Endothelial cell of umbilical vein (primary cell): ENCODE results near the gene ESF1. TPM values are rescaled to one million over a fixed set of nuclear protein-coding genes. Genes with fewer than 3 reads are reported as not detected.

Source experiments
- BruUV-seq: library from RNA; stranded (reverse); fragments of 400-500 nt; replicated peaks from 2 replicates; lab custom pipeline; 2021; lab: Mats Ljungman, UMichigan
- CTCF ChIA-PET: fragments of 300-600, 350-600 bp; sonication (Branson Sonifier 250); formaldehyde crosslinking; loops from one replicate; lab custom pipeline; 2021; ENCODE audit warnings: antibody characterized with exemption, inconsistent platforms; lab: Charles Lee
- POLR2A ChIA-PET: fragments of 300-600, 350-600 bp; sonication (Branson Sonifier 250); formaldehyde crosslinking; loops from one replicate; lab custom pipeline; 2021; ENCODE audit warnings: antibody characterized with exemption, inconsistent platforms; lab: Charles Lee
- DNase-seq: peaks from one replicate; pipeline ENCODE4 v3.0.0-alpha.2; 2011; ENCODE audit warnings: low read depth, low spot score
- FAIRE-seq: peaks from 2 replicates; lab custom pipeline; 2011; peaks lifted over from hg19 to GRCh38; lab: Jason Lieb, UNC
- H2AFZ ChIP-seq: 2 replicates; pipeline ENCODE4 v1.6.0; 2012; ENCODE audit warnings: low read depth, low read length, control low read depth, inconsistent platforms
- H3K27ac ChIP-seq: 2 replicates; pipeline ENCODE4 v1.5.1; 2011; ENCODE audit warnings: low read depth, mild to moderate bottlenecking, control low read depth, low read length, moderate library complexity; ENCODE audit not compliant: insufficient read depth
- H3K27me3 ChIP-seq, 2 experiments: 2 replicates each; pipeline versions ENCODE4 v1.6.0 to v1.6.1; 2011; ENCODE audit warnings: low read length in 2 of 2, mixed read lengths in 1 of 2; ENCODE audit not compliant: control insufficient read depth in 2 of 2, insufficient read depth in 2 of 2
- H3K36me3 ChIP-seq, 2 experiments: 2 replicates in 1 of 2; 3 replicates in 1 of 2; pipeline ENCODE4 v1.5.1; 2011; ENCODE audit warnings: low read length in 2 of 2, mild to moderate bottlenecking in 1 of 2, moderate library complexity in 1 of 2; ENCODE audit not compliant: control insufficient read depth in 2 of 2, insufficient read depth in 2 of 2; ENCODE audit errors: extremely low read depth in 1 of 2
- H3K4me1 ChIP-seq: 3 replicates; pipeline ENCODE4 v1.5.1; 2011; ENCODE audit warnings: mild to moderate bottlenecking, low read length; ENCODE audit not compliant: control insufficient read depth, insufficient read depth; ENCODE audit errors: extremely low read depth
- H3K4me2 ChIP-seq: 2 replicates; pipeline ENCODE4 v1.6.1; 2011; ENCODE audit warnings: low read length, control low read depth, mixed read lengths; ENCODE audit not compliant: insufficient read depth
- H3K4me3 ChIP-seq, 3 experiments: fragments of 200-600 bp in 1 of 3; sonication (generic), shearing (Covaris generic) in 1 of 3; replicated peaks in 1 of 3; 2 replicates each; pipeline ENCODE4 v1.5.1; 2011 to 2016; ENCODE audit warnings: control low read depth in 3 of 3, low read length in 3 of 3, mild to moderate bottlenecking in 2 of 3, inconsistent platforms in 1 of 3, low read depth in 1 of 3, moderate library complexity in 1 of 3; ENCODE audit not compliant: insufficient read depth in 1 of 3
- H3K79me2 ChIP-seq: 2 replicates; pipeline ENCODE4 v1.6.0; 2012; ENCODE audit warnings: low read length, inconsistent platforms; ENCODE audit not compliant: control insufficient read depth, insufficient read depth
- H3K9ac ChIP-seq: replicated peaks from 2 replicates; pipeline ENCODE3; 2011; ENCODE audit warnings: low read length, control low read depth; ENCODE audit not compliant: insufficient read depth; ENCODE audit errors: extremely low read depth
- H3K9me1 ChIP-seq: replicated peaks from 3 replicates; pipeline ENCODE4 v1.6.0; 2011; ENCODE audit warnings: mild to moderate bottlenecking, low read length; ENCODE audit not compliant: control insufficient read depth, insufficient read depth; ENCODE audit errors: extremely low read depth
- H3K9me3 ChIP-seq: replicated peaks from 2 replicates; pipeline ENCODE4 v1.5.1; 2012; ENCODE audit warnings: low read length, inconsistent platforms; ENCODE audit not compliant: control insufficient read depth, insufficient read depth
- H4K20me1 ChIP-seq: replicated peaks from 2 replicates; pipeline ENCODE3; 2011; ENCODE audit warnings: mild to moderate bottlenecking, low read length; ENCODE audit not compliant: control insufficient read depth, insufficient read depth; ENCODE audit errors: extremely low read depth
- EZH2 ChIP-seq: IDR thresholded peaks from 2 replicates; pipeline ENCODE4 v1.6.1; 2012; ENCODE audit warnings: borderline replicate concordance, low read depth, mild to moderate bottlenecking, moderate library complexity, low read length, inconsistent platforms; ENCODE audit not compliant: severe bottlenecking
- FOS ChIP-seq: IDR thresholded peaks from 2 replicates; pipeline ENCODE4 v1.6.1; 2011; ENCODE audit warnings: mild to moderate bottlenecking, low read length, moderate library complexity, borderline replicate concordance; ENCODE audit not compliant: insufficient read depth
- GATA2 ChIP-seq: IDR thresholded peaks from 2 replicates; pipeline ENCODE4 v1.7.0; 2011; ENCODE audit warnings: low read depth, mild to moderate bottlenecking, moderate library complexity, mixed read lengths, low read length; ENCODE audit not compliant: insufficient read length, insufficient read depth
- JUN ChIP-seq: IDR thresholded peaks from 2 replicates; pipeline ENCODE4 v1.6.1; 2011; ENCODE audit warnings: borderline replicate concordance, low read depth; ENCODE audit not compliant: insufficient read length, insufficient read depth
- MYC ChIP-seq: IDR thresholded peaks from one replicate; pipeline ENCODE4 v1.6.1; 2011; ENCODE audit warnings: mild to moderate bottlenecking, low read depth, low read length
- POLR2A ChIP-seq: IDR thresholded peaks from 2 replicates; pipeline ENCODE4 v1.6.1; 2012; ENCODE audit warnings: low read depth, mild to moderate bottlenecking, control low read depth, low read length
- POLR2AphosphoS5 ChIP-seq: IDR thresholded peaks from 2 replicates; pipeline ENCODE4 v1.6.1; 2012; ENCODE audit warnings: low read depth, mild to moderate bottlenecking, control low read depth, low read length, moderate library complexity; ENCODE audit not compliant: insufficient read depth
- dilution Hi-C: fragments of 300-500 bp; cut with MboI; formaldehyde crosslinking; loops from one replicate; pipeline ENCODE4 v1.15.0; 2019; ENCODE audit warnings: low sequenced_read_pairs; ENCODE audit not compliant: extremely low pct_ligation_motif_present
- intact Hi-C: fragments of 100-400 bp; cut with micrococcal nuclease; formaldehyde crosslinking; loops from one replicate; pipeline ENCODE4 v1.10.0; 2022
- polyA plus RNA-seq, 4 experiments: library from polyadenylated mRNA; depleted of rRNA in 3 of 4; stranded (reverse) in 3 of 4; unstranded in 1 of 4; fragments of >200 nt; gene quantifications; 2 replicates each; pipeline versions ENCODE4 v1.2.1 to v1.2.3, GENCODE V29; 2011 to 2012; ENCODE audit warnings: missing spikeins in 1 of 4
- total RNA-seq: library from RNA; stranded (reverse); gene quantifications from 2 replicates; pipeline ENCODE4 v1.2.3, GENCODE V29; 2021
- TF ChIP-seq, protein P1 (sequence below), 2 donors: IDR thresholded peaks; 1 replicate in 1 of 2; 2 replicates in 1 of 2; pipeline ENCODE4 v1.5.1; 2011; ENCODE audit warnings: low read length in 2 of 2, mild to moderate bottlenecking in 2 of 2, moderate library complexity in 2 of 2, control low read depth in 1 of 2, inconsistent platforms in 1 of 2, low read depth in 1 of 2; ENCODE audit not compliant: insufficient read depth in 1 of 2; ENCODE audit errors: extremely low read depth in 1 of 2
- TF ChIP-seq, protein P2 (sequence below): IDR thresholded peaks from 2 replicates; pipeline ENCODE4 v1.6.1; 2011; ENCODE audit not compliant: insufficient read depth, insufficient read length

Gene ESF1
- total and polyA plus RNA-seq, 2 donors (not counting 3 experiments of a cell fraction or from before 2014, with no cell fraction given) = 0.72 to 15.5 TPM

DNA sequence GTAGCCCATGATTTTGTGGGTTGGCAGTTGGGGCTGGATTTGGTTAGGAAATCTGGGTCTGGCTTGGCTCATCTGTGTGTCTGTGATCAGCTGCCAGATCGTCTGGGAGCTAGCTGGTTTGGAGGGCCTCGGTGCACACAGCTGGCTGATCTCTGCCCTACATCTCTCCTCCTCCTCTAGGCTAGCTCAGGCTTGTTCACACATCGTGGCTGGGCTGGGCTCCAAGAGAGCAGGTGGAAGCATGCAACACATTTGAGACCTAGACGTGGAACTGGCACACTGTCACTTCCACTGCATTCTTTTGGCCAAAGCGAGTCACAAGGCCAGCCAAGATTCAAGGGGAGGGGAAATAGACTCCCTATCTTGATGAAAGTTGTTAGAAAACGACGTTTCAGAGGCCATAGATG is 16.0 kb upstream of the ESF1 start:
- BruUV-seq = no TSS peak
- peaks cover 10 to 22% of the 10 kb centered on the region in 2 experiments for H3K36me3 ChIP-seq
- POLR2A ChIA-PET = no interaction called here

DNA sequence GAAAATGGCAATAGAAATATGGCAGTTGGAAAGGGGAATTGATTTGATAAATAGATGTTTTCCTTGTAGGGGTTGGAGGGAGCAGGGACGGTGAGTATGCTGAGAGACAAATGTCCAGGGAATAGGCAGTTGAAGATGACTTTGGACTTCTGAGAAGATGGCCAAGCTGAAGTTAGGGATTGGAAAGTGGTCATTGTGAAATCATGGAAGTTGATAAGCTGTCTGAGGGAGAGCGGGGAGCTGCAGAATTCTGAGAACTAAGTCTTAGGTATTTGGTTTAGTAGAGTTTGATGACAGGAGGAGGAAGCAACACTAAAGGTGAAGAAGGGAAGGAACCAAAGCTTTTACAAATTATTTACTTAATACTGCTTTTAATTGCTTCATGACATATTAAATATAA is 15.3 kb upstream of the ESF1 start:
- H3K36me3 ChIP-seq = peaks cover 14 to 29% of the 10 kb centered on the region in 2 experiments

More for the DNA sequence above, 16.0 kb upstream of the ESF1 start:
- CTCF ChIA-PET = interaction anchor here (0.9 to 3.9 kb wide), 7 partner anchors 10 to 253 kb away, joined by 3 to 31 read pairs (median 4); no protein-coding TSS in a partner anchor
- intact Hi-C loops (no loop called here), dilution Hi-C loops (no loop called here)
- no peaks in the 10 kb centered on the region for H3K9me3 ChIP-seq
- no peak overlapping the region for H2AFZ ChIP-seq
- DNase-seq (peak; percentile 71), FAIRE-seq (peak; percentile 73)
- H3K4me2 ChIP-seq = no peak overlapping the region
- no peaks in the 10 kb centered on the region for H3K79me2 ChIP-seq
- H4K20me1 ChIP-seq = no peaks in the 10 kb centered on the region
- no peak overlapping the region for H3K4me3 ChIP-seq
- no peaks in the 10 kb centered on the region for H3K9me1 ChIP-seq
- H3K4me1 ChIP-seq = no peaks in the 10 kb centered on the region
- H3K27me3 ChIP-seq = no peaks in the 10 kb centered on the region
- no peak overlapping the region for H3K9ac ChIP-seq
- H3K27ac ChIP-seq = peak overlapping the region; percentile 6
- TF ChIP-seq POLR2AphosphoS5 = no peak
- TF ChIP-seq, protein P1, sequence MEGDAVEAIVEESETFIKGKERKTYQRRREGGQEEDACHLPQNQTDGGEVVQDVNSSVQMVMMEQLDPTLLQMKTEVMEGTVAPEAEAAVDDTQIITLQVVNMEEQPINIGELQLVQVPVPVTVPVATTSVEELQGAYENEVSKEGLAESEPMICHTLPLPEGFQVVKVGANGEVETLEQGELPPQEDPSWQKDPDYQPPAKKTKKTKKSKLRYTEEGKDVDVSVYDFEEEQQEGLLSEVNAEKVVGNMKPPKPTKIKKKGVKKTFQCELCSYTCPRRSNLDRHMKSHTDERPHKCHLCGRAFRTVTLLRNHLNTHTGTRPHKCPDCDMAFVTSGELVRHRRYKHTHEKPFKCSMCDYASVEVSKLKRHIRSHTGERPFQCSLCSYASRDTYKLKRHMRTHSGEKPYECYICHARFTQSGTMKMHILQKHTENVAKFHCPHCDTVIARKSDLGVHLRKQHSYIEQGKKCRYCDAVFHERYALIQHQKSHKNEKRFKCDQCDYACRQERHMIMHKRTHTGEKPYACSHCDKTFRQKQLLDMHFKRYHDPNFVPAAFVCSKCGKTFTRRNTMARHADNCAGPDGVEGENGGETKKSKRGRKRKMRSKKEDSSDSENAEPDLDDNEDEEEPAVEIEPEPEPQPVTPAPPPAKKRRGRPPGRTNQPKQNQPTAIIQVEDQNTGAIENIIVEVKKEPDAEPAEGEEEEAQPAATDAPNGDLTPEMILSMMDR (IDR thresholded peaks at IDR 0.05; ENCODE audit: extremely low read depth in 1 of 2, insufficient read depth in 1 of 2, low read depth in 1 of 2, low read length in 2 of 2) = no peak
- TF ChIP-seq JUN = no peak
- TF ChIP-seq EZH2 = no peak

More for the DNA sequence above, 15.3 kb upstream of the ESF1 start:
- H3K9ac ChIP-seq = no peak overlapping the region
- dilution Hi-C loops (no loop called here), intact Hi-C loops (no loop called here)
- no peaks in the 10 kb centered on the region for H3K9me3 ChIP-seq
- no peaks in the 10 kb centered on the region for H3K4me1 ChIP-seq
- no peak for TF ChIP-seq GATA2
- no peak for TF ChIP-seq EZH2
- TF ChIP-seq, protein P2, sequence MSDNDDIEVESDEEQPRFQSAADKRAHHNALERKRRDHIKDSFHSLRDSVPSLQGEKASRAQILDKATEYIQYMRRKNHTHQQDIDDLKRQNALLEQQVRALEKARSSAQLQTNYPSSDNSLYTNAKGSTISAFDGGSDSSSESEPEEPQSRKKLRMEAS = no peak
- TF ChIP-seq MYC = no peak
- TF ChIP-seq FOS = no peak
- no peak for TF ChIP-seq POLR2AphosphoS5
- TF ChIP-seq JUN = no peak
- TF ChIP-seq, protein P1 (IDR thresholded peaks at IDR 0.05; ENCODE audit: extremely low read depth in 1 of 2, insufficient read depth in 1 of 2, low read depth in 1 of 2, low read length in 2 of 2) = no peak
- TF ChIP-seq POLR2A = no peak
- no peaks in the 10 kb centered on the region for H4K20me1 ChIP-seq
- H3K27me3 ChIP-seq = no peaks in the 10 kb centered on the region
- CTCF ChIA-PET = interaction anchor here (0.9 to 3.9 kb wide), 6 partner anchors 9 to 254 kb away, joined by 3 to 31 read pairs (median 5); no protein-coding TSS in a partner anchor
- no peak overlapping the region for H3K4me3 ChIP-seq
- peak overlapping the region; percentile 2 for H3K27ac ChIP-seq
- no peak for FAIRE-seq
- BruUV-seq = no TSS peak
- DNase-seq = no peak
- H3K79me2 ChIP-seq = no peaks in the 10 kb centered on the region
- no peak overlapping the region for H2AFZ ChIP-seq
- H3K9me1 ChIP-seq = no peaks in the 10 kb centered on the region
- POLR2A ChIA-PET = no interaction called here
- no peak overlapping the region for H3K4me2 ChIP-seq
